Measurements from ENCODE around the gene ADPRHL1.

GRCh38 chr13:113365971-113366588, 87.2 kb downstream of the ADPRHL1 start:
- TF ChIP-seq, protein P1, sequence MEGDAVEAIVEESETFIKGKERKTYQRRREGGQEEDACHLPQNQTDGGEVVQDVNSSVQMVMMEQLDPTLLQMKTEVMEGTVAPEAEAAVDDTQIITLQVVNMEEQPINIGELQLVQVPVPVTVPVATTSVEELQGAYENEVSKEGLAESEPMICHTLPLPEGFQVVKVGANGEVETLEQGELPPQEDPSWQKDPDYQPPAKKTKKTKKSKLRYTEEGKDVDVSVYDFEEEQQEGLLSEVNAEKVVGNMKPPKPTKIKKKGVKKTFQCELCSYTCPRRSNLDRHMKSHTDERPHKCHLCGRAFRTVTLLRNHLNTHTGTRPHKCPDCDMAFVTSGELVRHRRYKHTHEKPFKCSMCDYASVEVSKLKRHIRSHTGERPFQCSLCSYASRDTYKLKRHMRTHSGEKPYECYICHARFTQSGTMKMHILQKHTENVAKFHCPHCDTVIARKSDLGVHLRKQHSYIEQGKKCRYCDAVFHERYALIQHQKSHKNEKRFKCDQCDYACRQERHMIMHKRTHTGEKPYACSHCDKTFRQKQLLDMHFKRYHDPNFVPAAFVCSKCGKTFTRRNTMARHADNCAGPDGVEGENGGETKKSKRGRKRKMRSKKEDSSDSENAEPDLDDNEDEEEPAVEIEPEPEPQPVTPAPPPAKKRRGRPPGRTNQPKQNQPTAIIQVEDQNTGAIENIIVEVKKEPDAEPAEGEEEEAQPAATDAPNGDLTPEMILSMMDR (IDR thresholded peaks at IDR 0.05; ENCODE audit: low read length), result no peak
- TF ChIP-seq EZH2 (IDR thresholded peaks at IDR 0.05; ENCODE audit: borderline replicate concordance, low read length), result no peak
